ENCODE measurements around the gene FBLN5.

DNA sequence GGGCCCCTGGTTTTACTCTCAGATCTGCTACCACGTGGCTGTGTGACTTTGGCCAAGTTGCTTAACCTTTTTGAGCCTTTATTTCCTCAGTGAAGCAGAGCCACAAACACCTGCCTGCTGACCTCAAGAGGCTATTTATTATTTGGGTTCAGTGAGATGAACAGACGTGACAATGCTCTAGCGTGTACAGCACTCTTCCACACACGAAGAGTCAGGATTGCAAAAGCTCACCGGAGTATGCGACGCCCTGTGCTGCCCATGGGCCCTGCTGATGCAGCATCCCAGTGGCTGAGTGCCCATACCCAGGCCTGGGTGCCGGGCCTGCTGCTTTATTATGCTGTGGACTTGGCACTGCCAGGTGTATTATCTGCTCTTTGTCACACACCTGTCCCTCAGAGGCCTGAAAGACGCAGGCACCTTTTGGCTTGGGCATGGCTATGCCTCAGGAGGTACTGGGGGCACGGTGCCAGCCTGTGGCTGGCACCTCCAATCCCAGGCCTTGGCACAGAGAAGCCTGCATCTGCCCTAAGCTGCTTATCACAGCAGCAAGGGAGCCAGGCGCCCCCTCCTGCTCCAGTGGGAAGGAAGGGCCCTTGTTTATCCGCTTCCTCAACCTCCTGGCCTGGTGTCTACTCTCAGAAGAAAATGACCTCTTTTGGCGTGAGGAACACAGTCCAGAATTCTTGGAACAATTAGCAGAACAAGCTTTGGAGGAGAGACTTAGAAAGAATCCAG lies 57.9 kb downstream of the FBLN5 start:
- no peak for TF ChIP-seq FOXK2 (IDR thresholded peaks at IDR 0.05)
- TF ChIP-seq BHLHE40 (IDR thresholded peaks at IDR 0.05; ENCODE audit: borderline replicate concordance), result no peak
- no peak for TF ChIP-seq TARDBP (IDR thresholded peaks at IDR 0.05)
- TF ChIP-seq SP1 (IDR thresholded peaks at IDR 0.05), result no peak
- no peak for TF ChIP-seq HDGF (IDR thresholded peaks at IDR 0.05; ENCODE audit: borderline replicate concordance)
- no peak for TF ChIP-seq CTBP1 (IDR thresholded peaks at IDR 0.05; ENCODE audit: borderline replicate concordance)
- TF ChIP-seq FOXA1 (IDR thresholded peaks at IDR 0.05), result no peak
- no peak for TF ChIP-seq SUZ12 (IDR thresholded peaks at IDR 0.05)
- no peak for TF ChIP-seq ZNF384 (IDR thresholded peaks at IDR 0.05)
- no peak for TF ChIP-seq NFRKB (IDR thresholded peaks at IDR 0.05)
- no peak for TF ChIP-seq ELF4 (IDR thresholded peaks at IDR 0.05)
- no peak for TF ChIP-seq FOXM1 (IDR thresholded peaks at IDR 0.05; ENCODE audit: borderline replicate concordance)
- TF ChIP-seq ARNT (IDR thresholded peaks at IDR 0.05), result no peak
